HG03064 (cell line): ENCODE results near the gene UBD.

ENCODE experiments used
- ATAC-seq: cut with Tn5 transposase; IDR thresholded peaks from one replicate; pipeline ENCODE4 v1.9.1; 2021; ENCODE audit warnings: low read depth; ENCODE audit not compliant: unreplicated experiment

Gene UBD

GRCh38 chr6:29559524-29560287 lies at the start of gene UBD:
Gene UBD (minus strand): TSS chr6:29559732. CDS start chr6:29559701, 31 bp downstream.
- ATAC-seq: no peak

DNA sequence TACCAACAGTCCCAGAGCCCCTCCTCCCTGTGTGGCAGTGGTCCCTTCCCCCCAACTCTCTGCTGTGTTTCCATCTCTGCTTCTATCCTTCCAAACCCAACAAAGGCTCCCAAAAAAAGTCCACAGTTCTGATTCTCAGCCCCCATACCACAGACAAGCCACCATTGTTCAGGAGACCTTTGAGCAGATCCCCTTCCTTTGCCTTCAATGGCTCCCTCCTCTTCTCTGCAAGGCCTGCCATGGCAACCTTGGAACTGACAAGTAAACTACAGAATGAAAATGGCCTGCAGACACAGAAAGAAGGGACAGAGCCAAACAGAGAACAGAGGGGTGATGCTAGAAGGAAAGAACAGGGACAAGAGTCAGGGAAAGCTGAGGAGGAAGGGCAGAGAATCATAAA lies 48.6 kb upstream of the UBD start:
- ATAC-seq: no peak

- no peak for ATAC-seq
These were observed 44.4 kb upstream of the UBD start for GRCh38 chr6:29603930-29604329.

- no peak for ATAC-seq
These were observed 43.9 kb upstream of the UBD start for GRCh38 chr6:29603456-29603855.

DNA sequence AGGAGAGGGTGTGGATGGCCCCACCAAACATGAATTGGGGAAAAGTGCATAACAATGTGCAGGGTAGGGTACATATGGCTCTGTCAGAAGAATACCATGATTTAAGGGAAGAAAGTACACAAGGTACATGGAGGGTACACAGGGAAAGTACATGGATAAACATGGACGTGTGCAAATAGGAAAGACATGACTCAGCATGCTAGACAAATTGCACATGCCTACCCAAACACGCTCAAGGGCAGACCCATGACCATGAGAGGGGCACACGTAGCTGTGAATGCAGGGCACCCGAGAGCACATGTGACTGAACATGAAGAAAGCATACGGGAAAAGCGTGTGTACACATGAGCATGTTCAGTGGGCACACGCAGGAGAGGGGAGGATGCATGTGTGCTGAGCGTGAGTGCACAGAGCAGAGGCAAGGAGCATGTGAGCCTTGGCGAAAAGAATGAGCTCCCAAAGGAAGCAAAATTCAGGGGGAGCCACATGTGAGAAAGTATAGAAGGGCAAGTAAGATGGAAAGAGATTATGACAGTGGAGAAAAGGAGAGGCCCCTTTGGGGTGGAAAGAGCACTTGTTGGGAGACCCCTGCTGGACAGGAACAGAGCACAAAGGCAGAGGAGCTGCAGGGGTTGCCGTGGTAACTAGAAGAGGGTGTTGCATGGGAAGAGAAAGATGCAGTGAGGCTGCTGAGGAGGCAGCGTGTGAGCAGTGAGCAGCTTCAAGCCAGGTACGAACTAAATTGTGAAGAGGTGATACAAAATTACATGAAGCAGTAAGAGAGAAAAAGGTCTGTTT lies 43.2 kb upstream of the UBD start:
- no peak for ATAC-seq

GRCh38 chr6:29598172-29598747 lies 38.7 kb upstream of the UBD start:
- no peak for ATAC-seq

DNA sequence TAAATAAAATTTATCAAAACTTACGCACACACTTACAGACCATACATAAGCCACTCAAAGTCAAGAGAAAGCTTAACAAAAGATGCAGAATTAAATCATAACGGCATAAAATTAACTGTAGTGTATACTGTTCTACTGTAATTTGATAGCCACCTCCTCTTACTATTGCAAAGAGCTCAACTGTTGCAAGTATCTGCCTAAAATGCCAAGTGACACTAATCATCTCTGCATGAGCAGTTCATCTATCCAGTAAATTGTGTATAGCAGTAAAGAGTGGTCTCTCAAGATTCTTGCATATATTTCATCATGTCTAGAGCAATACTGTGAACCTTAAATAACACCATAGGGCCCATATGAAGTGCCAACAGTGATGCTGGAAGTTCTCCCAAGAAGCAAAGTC lies 37.7 kb upstream of the UBD start:
- ATAC-seq: no peak

DNA sequence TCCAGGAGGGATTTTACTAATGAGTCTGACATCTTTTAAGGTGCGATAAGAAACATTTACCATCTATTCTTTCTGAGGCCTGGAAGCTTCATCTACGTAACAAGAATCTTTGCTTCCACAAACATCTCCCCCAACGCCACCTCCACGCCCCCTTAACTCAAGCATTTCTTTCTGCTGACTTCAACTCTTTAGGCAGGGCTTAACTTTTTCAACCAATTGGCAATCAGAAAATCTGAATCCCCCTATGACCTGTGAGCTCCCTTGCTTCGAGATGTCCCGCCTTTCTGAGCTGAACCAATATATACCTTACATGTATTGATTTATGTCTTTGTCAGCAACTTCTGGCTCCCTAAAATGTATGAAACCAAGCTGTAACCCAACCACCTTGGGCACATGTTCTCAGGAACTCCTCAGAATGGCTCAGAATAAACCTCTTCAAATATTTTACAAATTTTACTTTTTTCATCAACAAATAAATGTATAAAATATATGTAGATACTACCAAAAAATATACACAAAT lies 36.9 kb upstream of the UBD start:
- ATAC-seq: no peak

GRCh38 chr6:29593199-29593855 lies 33.8 kb upstream of the UBD start:
- ATAC-seq: no peak

GRCh38 chr6:29591677-29592076 lies 32.1 kb upstream of the UBD start:
- no peak for ATAC-seq

DNA sequence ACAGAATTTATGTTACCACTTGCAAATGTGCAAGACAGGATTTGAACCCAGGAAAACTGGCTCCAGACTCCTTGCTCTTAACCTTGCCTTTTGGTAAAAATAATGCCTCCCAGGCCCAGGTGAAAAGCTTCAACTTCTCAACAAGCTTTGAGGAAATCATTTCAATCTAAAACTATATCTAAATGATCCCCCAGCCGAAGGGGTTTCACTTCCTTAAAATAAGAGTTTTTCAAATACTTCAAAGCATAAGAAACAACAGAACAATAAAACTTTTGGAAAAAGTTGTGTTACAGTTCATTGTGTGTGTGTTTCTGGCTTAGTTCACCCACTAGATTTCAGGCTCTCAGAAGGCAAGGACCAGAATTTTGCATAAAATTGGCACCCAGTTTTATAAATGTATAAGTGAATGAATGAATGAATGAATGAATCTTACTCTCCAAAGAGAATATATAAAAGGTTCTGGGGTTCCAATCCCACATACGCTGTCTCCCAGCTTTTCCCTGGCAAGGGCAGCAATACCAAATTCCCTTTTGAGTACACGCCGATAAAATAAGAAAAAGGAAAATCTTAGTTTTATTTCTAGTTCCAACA lies 30.8 kb upstream of the UBD start:
- no peak for ATAC-seq

- no peak for ATAC-seq
These were observed 30.0 kb upstream of the UBD start for GRCh38 chr6:29589423-29590048.

DNA sequence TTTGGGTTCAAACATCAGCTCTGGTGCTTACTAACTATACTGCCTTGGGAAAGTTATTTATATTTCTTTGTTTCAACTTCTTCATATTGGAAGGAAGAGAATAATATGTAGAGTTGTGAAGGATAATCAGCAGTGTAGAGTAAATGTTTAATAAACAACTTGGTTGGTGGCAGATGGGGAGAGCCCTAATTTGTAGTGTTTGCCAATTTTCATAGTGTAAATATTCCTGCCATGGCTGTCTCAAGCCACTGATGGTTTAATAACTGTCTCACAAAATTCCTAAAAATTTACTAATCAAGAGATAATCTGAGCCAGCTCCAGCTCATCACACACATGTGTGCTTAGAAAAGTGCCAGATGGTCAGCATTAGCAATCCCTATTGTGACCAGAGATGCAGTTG lies 25.3 kb upstream of the UBD start, which contains the start of gene OR2H2:
OR2H2 (plus strand) TSS at position 301 of the 400 bp plus-strand sequence. CDS start 2,824 bp downstream, outside the sequence.
- no peak for ATAC-seq

- no peak for ATAC-seq
These were observed 18.0 kb upstream of the UBD start for GRCh38 chr6:29577544-29577943.

DNA sequence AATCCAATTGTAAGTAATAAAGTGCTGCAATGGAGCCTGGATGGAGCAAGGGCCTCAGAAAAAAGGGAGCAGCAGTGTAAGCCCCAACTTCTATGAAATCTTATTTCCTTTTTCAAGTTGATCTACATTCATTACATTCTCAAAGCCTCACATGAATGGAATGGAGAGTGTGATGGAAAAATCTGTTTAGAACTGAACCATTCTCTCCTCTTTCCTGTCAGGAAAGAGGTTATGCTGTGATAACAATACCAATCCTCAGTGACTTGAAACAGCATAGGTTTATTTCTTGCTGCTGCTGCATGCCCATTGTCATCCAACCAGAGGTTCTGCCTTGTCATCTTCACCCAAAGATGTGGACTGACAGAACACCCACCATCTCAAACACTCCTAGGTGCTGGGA lies 16.5 kb upstream of the UBD start:
- no peak for ATAC-seq

GRCh38 chr6:29567991-29568390 lies 8.5 kb upstream of the UBD start:
- no peak for ATAC-seq

- no peak for ATAC-seq
These were observed 8.0 kb upstream of the UBD start for GRCh38 chr6:29567541-29567940.

- ATAC-seq: no peak
These were observed 7.3 kb upstream of the UBD start for GRCh38 chr6:29566856-29567255.

DNA sequence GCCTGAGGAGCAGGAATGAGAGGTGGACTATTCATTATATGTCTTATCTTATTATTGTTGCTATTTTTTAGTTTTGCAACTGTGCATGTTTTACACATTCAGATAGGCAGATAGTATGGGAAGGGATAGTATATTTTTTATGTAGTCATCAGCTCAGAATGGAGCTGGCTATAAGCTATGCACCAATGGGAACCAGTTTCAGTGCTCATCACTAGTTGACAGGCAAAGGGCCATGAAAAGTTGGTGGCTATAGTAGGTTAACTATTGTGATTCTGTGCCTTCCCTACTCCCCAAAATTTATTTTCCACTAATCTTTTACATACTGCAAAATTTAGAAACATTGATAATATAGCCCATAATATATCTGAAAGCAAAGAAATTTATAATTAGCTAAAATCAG lies 5.3 kb upstream of the UBD start:
- ATAC-seq: no peak

DNA sequence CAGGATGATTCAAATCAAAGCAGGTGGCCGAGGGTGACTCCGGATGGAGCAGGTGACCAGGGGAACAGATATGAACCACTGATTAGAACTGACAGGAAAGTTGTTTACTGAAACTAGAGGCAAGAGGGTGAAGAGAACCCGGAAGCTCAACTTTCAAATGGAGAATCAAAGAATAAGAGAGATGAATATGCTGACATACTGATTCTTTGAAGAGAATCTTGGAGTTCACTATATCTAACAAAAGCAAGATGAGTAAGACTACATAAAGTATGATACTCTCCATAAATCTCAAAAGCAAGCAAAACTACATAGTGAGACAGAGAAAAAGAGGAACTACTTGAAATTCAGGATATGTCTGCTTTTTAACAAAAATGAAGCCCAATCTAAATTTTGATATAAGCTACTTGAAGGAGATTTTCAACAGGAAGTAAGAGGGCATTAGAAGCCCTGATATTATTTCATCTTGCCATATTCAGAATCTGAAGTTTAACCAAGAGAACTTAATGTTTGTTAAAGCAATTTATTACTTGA lies 4.0 kb upstream of the UBD start:
- ATAC-seq: no peak
